COR-L47 (cell line): Measurements from ENCODE around the gene MYBPC3.
"Not testable (repeated sequence)": the region's sequence is repeated elsewhere in the genome, so short reads cannot be mapped to it uniquely, and the experiment has no call there.

Experiments
- DNase-seq: peaks from one replicate; lab custom pipeline; 2025; lab: John Stamatoyannopoulos, UW

Gene MYBPC3

DNA sequence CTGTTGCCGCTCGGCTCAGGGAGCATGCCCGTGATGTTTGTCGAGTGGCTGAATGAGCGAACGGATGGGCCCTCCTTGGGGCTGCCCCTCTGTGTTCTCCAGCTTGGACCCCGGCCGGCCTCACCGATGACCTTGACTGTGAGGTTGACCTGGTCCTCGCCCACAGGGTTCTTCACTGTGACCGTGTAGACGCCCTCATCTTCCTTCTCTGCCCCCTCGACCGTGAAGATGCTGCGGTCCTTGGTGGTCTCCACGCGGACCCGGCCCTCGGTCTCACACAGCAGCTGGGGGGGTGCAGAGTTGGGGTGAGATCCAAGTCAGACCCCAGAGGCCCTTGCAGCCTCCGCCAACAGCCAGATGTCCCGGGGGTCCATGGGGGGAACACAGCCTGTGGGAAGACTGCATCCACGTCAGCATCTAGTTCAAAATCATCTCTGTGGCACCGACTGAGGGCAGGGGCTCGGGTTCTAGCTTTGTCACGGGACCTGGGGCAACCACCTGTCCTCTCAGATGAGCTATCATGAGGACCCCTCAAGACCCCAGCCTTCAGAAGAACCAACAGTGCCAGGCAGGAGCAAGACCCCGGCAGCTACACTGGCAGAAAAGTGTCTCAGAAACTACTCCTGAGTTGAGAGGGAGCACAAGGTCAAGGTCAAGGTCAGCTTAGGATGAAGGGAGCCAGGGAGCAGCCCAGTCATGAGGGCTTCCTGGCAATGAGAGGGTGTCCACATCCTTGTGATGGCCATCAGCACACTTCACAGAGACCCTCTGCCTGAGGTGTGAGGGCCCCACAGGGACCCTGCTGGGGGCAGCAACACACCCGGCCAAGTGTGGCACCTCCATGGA, 13.9 kb downstream of the MYBPC3 start:
- no peak for DNase-seq

DNA sequence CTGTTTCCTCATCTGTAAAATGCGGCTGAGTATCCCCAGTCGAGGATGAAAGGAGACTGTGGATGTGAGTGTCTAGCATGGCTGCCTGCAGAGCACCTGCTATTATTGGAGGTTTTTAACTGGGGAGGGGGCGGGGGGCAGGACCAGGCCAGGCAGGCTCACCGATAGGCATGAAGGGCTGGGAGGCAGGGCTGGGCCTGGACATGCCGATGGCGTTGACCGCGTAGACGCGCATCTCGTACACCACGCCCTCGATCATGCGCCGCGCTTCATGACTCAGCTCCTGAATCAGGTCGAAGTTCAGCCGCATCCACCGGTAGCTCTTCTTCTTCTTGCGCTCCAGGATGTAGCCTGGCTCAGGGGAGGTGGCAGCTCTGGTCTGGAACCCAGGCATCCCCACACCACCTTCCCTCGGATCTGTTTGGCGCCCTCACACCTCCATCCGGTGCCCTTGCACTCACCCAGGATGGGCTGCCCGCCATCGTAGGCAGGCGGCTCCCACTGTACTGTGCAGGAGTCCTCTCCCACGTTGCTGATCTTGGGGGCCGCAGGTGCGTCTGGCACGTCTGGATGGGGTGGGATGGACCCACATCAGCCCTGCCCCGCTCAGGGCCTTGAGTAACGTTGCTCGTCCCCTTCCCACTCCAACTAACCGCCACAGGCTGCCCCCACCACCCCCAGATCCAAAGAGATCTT, 15.1 kb downstream of the MYBPC3 start:
- DNase-seq, result no peak

DNA sequence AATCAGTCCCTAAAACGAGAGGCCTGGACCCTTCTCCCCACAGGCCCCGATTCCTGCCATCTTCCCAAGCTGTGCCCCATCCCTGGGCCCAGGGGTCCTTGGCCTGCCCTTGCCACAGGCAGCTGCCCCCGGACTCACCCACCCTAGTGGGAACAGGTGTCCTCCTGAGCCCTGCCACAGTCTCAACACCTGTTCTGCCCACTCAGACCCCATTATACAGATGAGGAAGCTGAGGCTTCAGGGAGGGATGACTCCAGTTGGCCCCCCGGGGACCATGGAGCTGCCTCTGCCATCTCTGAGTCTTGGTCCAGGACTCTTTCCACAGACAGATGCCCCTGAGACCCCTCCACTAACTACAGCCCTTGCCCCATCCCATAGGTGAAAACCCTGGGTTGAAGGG, 15.9 kb downstream of the MYBPC3 start:
- DNase-seq, result no peak

DNA sequence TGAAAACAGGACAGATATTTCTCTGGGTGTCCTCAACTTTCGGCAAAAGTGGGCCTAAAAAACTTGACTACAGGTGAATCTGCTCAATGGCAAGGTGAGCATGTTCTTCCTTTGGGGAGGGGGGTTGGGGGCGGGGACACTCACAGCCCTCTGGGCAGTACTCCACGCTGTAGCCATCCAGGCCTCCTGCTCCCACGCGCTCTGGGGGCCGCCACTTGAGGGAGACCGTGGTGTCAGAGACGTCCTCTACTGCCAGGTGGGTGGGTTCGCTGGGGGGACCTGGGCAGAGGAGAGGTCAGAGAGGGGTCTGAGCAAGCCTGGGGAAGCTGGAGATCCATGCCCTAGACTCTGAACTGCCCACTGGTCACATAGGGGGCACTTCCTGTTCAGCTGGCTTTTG, 16.8 kb downstream of the MYBPC3 start:
- DNase-seq, result no peak

DNA sequence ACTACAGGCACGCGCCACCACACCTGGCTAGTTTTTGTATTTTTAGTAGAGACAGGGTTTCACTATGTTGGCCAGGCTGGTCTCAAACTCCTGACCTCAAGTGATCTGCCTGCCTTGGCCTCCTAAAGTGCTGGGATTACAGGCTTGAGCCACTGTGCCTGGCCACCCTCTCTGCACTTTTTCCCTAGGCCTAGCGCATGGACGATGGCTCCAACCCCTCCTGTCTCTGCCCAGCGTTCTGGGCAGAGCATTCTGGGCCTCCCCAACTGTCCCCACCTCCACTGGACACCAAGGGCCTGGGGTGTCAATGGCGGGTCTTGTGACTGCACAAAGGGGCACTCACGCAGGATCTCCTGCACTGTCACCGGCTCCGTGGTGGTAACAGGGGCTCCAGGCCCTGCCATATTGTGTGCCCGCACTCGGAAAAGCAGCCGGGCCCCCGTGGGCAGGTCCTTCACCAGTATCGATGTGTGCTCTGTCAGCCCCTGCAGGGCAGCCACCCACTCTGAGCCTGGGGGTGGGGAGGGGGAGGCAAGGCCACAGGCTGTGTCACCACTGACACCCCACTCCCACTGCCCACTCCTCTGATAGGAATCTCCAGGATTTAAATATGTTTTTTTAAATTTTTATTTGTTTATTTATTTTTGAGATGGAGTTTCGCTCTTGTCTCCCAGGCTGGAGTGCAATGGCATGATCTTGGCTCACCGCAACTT, 17.6 kb downstream of the MYBPC3 start:
- DNase-seq, result not testable (repeated sequence)

DNA sequence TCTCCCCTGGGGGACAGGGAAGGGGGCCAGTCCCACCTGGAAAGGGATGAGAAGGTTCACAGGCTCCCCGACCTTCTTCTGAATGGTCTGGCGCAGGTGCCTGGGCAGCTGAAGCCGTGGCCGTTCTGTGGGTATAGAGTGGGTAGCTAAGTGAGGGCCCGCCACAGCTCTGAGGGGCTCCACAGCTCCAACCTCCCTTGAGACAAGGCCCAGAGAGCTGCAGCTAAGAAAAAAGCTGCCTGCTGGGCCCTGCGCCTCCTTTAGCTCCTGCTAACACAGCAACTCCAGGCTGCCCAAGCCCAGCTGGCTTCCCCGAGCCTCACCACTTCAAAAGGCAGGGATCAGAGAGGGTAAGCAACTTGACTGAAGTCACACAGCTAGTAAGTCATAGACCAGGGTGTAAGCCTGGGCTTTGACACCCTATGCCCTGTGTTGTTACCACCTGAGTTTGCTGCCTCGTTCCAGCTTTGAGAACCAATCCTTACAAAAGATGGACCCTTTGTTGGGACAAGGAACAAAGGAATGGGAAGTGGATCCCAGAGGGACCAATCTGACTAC, 18.5 kb downstream of the MYBPC3 start:
- no peak for DNase-seq

DNA sequence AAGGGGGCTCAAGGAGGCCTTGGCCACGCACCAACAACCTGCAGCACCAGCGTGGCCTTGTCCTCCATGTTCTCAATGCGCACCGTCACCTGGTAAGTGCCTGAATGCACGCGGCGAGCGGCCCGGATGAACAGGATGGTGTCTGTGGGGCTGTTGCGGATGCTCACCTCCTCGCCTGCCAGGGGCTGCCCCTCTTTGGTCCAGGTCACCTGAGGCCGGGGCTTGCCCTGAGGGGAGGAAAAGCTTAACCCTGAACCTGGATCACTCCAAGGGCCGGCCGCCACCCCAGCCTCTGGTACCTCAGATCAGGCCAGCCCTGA, 19.0 kb downstream of the MYBPC3 start:
- no peak for DNase-seq

DNA sequence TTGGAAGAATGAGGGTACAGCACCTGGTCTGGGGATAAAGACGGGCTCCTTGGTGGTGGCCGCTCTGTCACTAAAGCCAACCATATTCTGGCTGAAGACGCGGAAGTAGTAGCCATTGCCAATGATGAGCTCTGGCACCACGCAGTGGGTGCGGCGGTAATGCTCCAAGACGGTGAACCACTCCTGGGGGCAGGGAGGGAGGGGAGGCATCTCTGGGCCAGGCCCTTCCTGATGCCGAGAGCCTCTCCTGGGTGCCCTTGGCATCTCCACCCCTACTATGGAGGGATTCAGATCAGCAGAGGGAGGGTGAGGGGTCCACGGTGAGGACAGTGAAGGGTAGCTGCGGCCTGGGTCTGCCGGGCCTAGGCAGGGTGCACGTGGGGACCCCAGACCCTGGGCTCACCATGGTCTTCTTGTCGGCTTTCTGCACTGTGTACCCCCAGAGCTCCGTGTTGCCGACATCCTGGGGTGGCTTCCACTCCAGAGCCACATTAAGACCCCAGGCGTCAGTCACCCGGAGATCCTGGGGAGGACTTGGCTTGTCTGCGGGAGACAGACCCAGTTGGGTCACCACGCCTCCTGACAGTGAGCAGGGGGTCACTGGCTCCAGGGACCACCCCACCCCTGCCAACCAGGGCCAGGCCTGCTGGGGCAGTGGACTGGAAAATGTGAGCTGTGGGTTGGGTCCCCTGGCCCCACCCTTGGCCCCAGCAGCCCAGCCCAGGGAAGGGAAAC, 19.5 kb downstream of the MYBPC3 start:
- DNase-seq, result no peak

DNA sequence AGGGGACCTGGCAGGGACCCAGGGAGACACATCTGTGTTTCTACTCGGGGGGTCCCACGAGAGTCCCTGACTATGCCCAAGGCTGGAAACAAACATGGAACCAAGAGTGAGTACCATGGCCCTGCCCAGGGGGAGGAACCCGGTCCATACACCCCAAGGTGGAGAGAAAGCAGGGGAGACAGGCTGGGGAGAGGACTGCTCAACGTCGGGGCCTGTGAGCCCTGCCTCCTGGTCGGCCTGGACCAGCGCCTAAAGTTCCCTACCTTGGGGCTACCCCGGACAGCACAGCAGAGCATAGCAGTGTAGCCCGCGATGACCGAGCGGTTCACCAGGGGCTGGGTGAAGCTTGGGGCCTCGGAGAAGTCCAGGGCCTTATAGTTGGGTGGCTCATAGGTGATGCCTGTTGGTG, 20.2 kb downstream of the MYBPC3 start:
- no peak for DNase-seq

DNA sequence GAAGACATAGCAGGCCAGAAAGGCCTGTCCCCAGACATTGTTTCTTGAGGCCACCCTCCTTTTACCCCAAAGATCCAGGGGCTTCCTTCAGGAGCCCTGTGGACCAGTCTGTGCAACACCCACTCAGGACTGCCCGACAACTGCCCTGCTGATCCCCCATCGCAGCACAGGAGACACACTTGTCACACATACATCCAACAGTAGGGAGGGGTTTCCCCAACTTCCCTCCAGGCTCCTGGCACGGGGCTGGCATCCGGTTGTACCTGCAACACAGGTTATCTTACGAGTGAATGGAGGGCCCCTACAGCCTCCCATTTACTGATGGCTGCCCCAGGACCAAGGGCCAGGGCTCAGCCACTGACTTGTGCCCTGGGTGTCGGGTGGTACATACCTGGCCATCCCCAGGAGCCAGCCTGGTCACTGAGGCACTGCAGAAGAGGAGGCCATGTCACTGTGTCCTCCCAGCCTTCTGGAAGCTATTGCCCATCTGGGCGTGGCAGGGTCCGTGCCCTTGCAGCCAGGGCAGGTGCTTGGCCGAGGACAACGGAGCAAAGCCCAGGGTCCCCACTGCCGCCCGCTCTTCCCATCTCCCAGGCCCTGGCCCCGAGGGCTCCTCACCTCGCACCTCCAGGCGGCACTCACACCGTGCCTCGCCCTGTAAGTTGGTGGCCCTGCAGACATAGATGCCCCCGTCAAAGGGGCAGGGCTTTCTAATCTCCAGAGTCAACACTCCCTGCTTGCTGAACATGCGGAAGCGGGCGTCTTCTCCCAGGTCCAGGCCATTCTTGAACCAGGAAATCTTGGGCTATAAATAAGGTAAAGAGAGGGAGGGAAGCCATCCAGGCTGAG, 20.8 kb downstream of the MYBPC3 start:
- no peak for DNase-seq

DNA sequence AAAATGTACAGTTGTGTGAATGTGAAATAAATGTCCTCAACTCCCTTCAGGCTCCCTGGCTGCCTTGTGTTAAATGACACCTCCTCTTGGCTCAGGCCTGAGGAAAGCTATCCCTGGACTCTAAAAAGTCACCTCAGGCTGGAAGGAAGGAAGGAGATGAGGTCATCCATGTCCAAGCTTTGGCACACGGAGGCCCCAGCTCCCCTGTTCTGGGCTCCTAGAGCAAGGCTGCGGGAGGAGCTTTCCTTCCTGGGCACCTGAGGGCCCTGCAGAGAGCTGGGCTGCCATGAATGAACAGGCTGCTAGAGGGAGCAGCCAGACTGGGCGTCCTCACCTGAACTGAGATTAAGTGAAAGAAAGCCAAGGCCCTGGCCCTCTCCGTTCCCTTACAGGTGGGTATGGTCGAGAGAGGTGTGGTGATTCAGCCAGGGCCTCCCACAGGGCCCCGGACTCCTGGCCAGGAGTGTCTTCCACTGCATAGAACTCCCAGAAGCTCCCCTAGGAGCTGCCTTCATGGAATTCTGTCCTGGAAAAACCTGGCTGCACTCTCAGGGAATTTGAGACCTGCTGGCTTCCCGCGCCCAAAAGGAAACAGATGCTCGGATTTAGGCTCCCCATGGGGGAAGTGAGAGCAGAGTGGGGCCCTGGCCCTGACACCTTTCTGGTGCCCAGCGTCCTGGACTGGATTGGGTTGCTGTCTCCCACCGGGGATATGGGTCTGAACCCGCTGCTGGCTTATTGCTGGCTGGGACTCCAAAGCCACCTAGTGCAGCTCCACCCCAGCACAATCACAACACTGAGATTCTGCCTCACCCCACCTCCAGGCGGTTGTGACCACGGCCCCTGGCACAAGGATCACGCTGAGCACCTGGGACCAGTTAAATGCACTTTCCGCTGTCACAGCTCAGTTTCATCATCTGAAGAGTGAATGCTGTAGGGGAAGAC, 22.2 kb downstream of the MYBPC3 start:
- DNase-seq, result no peak

DNA sequence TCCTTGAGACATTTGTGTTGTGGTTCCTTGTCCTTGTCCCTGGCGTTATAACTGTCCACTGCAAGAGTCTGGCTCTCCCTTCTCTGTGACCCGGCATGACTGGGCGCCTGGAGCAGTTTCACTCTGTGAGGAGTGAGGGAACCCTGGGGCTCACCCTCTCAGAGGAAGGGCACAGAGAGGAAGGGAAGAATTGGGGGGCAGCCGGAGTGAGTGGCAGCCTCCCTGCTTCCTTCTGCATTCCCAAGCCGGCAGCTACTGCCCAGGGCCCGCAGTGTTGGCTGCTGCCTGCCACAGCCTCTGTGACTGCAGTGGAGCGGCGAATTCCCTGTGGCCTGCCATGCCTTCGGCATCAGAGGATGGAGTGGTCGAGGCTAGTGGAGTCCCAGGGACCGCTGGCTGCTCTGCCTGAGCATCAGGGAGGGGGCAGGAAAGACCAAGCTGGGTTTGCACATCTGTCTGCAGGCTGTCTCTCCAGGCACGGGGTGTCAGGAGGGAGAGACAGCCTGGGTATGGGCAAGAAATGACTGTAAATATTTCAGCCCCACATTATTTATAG, 23.0 kb downstream of the MYBPC3 start:
- no peak for DNase-seq

DNA sequence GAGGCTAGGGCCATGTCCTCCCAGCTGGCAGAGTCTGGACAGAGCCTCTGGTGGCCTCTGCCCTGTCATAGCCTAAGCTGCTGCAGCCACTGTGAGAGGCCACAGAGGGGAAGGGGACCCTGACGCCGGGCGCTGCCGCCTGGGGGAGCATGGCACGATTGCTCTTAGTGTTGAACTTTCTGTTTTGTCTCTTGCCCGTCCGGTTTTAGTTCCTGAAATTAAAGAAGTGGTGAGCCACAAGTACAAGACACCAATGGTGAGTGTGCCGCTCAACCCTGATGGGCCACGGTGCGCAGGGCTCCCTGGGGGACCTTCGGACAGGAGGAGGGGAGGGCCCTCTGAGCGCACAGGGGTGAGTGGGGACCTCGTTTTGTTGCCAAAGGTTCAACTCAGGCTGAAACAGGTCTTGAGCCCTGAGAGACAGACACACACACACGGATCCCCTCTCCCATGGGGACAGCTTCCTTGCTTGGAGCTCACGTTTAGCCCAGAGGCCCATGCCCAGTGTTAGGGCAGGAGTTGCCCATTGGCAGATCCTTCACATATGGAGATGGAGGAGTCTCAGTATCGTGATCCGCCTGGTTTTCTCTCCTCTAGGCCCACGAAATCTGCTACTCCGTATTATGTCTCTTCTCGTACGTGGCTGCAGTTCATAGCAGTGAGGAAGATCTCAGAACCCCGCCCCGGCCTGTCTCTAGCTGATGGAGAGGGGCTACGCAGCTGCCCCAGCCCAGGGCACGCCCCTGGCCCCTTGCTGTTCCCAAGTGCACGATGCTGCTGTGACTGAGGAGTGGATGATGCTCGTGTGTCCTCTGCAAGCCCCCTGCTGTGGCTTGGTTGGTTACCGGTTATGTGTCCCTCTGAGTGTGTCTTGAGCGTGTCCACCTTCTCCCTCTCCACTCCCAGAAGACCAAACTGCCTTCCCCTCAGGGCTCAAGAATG, 23.8 kb downstream of the MYBPC3 start:
- DNase-seq, result no peak

DNA sequence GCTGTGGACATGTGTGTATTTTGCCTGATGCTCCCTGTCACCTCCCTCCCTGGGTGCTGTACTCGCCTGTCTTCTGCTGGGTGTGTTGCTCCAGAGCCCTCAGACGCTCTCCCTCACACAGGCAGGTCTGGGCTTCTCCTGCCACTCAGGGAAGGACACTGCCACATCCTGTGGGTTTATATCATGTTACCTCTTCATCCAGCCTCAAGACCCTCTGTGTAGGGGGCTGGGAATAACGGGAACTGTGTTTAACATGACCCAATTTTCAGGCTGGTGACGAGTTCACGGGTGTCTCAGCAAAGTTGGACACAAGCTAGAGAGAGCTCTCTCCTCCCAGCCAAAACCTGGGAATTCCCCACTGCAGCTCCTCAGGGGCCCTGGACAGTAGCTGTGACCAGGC, 24.6 kb downstream of the MYBPC3 start:
- no peak for DNase-seq

DNA sequence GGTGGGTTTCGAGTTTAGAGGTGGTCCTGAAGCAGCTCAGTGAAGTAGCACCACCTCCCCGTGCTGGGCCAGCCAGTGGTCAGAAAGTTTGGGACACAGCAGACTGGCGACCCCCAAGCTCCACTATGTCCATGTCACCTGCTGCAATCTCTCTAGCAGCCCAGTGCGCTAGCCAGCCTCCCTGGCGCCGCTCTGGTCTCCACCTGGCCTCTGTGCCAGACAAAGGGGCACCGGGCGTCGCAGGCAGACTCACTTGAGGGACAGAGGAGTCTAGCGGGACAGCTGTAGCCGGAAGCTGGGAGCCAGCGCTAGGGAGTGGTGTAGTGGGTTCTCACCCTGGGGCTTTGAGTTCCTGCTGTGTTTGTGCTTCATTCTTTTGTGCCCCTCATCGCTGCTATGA, 25.5 kb downstream of the MYBPC3 start:
- no peak for DNase-seq

DNA sequence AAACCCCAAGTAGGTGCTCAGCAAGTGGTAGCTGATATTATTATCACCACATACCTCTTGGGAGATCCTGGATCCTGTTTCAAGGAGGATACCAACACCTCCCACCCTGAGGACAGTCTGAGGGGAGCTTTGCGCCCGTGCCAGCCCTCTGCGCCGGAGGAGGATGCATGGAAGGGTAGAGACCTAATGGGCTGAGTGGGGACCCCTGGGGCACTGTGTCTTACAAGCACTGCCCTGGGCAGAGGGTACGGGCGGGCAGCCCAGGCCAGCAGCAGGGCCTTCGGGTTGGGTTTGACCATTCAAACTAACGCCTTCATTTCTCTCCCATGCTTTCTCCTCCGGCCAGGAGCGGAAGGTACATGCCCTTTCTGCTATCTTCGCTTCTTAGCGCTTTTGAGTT, 26.3 kb downstream of the MYBPC3 start:
- no peak for DNase-seq

DNA sequence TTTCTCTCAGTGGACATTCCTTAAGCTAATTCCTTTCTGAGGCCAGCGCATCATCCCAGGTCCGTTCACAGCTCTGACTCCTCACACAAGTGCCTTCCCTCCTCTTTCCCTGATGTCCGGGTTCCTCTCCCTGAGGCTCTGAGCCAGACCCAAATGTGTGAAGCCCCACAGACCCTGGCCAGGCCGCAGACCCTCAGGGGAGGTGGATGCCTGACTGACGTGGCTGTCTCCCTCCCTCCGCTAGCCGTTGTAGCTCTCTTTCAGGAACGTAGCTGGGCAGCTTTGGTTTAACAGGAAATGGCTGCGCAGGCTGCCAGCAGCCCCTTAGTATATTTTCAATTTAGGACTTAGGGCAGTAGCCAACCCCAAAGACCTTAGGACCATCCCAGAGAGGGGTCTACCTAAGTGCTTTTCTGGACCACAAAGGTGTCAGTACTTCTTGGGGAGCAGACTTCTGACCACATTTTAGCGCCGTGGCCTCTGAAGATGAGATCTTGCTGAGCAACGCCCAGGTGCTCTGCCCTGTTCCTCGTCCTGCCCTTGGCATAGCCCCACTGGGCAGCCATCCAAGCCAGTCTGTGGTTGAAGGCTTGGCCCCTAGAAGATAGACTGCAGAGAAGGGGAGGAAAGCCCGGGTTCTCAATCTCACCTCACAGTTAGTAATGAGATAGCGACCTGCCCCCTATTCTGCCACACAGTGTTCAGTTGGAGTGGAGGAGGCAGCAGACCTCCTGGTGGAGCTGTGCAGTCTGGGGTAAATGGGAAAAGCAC, 27.0 kb downstream of the MYBPC3 start:
- no peak for DNase-seq

DNA sequence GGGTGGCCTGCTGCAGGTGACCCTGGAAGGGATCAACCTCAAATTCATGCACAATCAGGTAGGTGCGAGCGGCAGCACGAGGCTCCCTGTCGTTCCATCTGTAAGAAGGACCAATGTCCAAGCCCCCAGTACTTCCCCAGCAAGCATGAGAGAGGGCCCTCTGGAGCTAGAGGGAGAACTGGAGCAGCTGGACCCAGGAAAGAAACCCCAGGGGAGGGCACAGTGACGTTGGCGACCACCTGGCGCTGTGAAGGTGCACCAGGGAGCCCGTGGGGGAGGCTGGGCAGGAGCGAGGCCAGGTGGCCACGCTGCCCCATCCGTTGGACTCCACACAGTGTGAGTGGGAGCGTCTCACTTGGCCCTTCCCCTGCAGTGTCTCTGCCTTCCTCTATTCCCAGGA, 28.0 kb downstream of the MYBPC3 start:
- no peak for DNase-seq
